Stimulated activated CD4-positive, alpha-beta T cell treated with anti-CD3 and anti-CD28 coated beads, Interleukin-12 subunit alpha, Interleukin-12 subunit beta, amount 100 ng/mL, for 4 hours (primary cell): Measurements from ENCODE around the gene SLC25A28.

Experiments used
- DNase-seq: peaks from one replicate; pipeline ENCODE4 v3.0.0-alpha.2; 2020

SLC25A28 gene

DNA sequence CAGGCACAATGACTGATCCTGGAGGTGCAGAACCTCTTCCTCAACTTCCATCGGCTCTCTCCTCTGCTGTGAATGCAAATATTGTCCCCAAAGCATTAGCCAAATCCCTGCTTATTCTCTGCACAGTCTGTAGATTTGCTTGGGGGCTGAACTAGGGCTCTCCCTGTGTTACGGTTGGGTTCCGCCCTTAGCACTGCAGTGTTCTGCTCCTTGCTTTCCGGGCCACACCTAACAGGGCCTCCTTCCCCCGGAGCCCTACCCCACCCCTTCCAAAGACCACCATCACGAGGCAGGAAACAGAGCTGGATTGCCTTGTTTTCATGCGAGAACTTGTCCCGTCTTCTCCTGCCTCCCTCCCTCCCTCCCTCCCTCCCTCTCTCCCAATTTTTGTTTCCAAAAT is 36.6 kb downstream of the SLC25A28 start:
- no peak for DNase-seq

DNA sequence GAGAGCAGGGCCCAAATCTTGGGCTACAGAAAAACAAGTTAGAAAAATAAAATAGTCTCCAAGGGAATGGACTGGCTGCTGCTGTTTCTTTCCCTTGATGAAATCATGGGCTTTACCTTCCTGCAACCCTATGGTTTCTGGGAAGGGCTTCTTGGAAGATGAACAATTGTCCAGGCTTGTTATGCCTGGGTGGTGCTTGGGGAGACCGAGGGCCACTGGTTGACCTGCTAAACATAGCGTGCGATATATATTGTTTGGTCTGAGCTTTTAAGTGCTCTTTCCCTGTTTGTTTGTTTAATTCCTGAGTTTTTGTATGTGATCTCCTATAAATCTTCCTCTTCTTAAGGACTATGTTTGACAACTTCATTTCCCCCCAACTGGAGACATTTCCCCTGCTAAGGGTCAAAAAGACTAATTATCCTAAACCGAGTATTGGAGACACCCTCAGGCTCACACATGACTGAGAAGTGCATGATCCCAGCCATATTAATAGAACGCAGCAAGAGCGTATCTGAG is 37.9 kb downstream of the SLC25A28 start:
- no peak for DNase-seq

DNA sequence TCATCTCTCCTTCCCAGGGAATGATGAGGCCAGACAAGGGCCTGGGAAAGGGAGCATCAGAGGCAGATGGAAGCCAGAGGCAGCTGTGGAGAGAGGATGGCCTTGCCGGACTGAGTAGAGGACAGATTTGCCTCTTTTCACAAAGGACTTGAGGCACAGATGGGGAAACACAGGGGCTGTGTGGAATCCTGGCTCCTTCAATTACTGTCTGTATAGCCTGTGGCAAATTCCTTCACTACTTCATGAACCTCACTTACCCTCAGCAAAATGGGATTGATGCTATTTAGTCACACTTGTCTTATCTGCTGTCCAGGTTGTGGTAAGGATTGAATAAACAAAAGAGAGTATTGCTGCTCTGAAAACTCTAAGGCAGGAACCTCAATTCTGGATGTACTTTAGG is 40.3 kb downstream of the SLC25A28 start:
- DNase-seq, result no peak

DNA sequence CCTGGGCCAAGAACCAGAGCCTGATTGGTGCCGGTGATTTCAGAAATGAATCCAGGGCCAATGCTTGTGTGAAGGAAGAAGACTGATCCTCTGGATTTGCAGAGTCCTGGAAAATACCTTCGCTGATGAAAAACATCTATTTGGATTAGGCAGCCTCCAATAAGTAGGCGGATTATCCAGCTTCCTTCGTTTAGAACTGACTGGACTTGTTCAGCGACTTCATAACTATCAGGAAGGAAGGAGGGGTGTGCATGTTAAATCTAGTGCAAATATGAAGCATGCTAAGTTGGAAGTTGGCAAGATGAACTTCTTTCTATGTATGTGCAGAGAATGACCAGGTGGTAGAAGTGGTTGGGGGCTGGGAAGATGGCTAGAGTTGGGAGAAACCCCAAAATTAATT is 46.4 kb downstream of the SLC25A28 start:
- DNase-seq, result no peak

DNA sequence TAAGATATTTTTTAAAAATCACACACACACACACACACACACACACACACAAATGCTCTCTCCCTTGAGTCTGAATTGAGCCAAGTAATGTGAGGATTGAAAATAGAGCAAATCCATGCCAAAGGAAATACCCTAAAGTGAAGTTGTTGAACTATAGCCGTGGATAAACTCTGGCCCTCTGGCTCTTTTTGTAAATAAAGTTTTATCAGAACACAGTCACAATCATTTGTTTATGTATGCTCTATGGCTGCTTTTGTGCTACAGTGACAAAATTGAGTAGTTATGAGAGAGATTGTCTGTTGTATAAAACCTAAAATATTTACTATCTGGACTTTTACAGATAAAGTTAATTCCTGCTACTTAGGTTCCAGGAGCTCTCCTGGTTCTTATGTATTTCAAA is 48.4 kb downstream of the SLC25A28 start:
- no peak for DNase-seq

DNA sequence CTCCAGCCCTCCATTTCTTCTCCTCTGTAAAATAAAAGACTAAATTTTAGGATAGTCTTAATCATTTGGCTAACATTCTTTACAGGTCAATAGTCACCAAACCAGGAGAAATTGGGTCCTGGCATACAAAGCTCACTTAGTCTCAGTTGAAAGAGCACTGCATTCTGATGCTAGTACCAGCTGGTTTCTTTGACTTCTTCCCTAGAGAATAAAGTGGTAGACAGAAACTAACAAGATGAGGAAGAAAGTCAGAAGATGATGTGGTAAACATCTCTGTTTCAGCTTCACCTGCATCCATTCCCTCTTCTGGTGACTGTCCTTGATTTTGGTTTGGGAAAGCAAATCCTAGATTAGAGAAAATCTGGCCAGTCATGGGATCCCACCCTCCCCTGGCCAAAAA is 50.3 kb downstream of the SLC25A28 start:
- DNase-seq, result no peak

DNA sequence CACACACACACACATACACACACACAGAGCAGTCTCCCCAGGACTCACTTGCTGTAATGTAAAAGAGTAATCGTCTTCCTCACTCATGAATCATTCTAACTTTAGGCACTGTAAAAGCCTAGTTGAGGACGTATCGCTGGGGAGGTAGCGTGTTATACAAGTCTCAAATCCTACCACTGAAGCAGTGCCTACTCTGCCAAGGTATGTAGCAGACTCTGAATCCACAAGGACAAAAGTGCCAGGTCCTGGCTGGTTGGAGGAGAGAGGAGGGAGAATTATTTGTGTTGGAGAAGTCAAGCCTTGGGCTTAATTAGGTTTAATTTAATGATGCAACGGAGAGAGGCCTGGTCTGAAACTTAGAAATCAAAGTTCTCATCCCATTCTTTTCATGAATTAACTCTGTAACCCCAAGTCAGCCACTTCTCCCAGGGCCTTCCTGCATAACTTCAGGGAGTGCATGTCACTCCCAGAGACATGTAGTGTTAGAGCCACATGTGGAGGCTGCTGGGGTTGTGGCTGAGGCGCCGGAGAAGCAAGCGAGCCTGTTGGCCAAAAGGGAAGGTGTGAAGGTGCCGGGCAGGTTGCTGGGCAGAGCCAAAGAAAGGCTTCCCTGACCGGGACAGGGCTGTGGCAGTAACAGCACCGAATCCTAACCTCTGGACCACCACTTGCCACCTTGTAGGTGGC is 50.8 kb downstream of the SLC25A28 start:
- no peak for DNase-seq

DNA sequence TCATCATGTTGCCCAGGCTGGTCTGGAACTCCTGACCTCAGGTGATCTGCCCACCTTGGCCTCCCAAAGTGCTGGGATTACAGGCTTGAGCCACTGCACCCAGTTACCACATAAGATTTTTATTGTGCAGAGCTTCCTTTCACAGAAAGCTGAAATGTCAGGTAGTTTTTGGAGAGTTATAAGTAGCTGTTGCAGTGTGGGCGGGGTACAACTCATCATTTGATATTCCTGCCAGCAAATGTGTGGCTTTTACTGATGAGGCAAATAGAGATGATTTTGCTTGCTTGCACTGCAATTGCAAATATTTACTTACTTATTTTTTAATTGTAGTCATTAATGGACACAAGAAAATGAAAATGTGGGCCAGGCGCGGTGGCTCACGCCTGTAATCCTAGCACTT is 55.1 kb downstream of the SLC25A28 start:
- no peak for DNase-seq

DNA sequence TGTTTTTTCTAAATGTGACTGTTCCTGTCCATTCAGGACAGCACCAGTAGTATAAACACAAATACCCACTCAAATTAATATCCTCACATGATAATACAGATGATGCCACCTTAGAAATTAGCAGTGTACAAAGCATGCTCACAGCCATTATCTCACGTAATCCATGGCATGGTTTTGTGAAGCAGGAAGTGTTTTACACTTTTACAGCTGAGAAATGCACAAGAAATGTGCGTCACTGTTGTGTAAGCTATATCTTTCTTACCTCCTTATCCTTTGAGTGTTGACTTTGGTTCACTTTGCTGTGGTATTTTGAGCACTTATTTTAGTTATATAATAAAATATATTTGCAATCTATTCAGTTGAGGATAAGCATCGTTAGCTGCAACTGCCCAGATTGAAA is 55.9 kb downstream of the SLC25A28 start:
- no peak for DNase-seq

DNA sequence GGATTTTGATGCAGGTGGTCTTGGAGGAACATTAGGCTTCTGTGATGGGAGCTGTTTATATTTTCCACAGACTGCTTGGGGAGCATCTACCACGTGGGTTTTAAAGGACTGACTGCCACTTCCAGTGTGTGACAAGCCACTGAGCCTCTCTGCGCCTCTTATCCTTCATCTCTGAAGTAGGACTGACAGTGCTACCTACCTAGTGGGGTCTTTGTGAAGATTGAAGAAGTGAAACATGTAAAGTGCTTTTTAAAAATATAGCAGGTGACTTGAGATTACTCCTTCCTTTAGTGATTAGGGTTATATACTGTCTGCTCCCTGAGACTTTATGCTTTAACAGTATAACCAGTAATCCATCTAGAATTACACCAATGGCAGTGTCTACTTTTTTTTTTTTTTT is 57.6 kb downstream of the SLC25A28 start:
- DNase-seq, result no peak
